GM12801 (cell line): ENCODE data around the gene DNMT3L.

Experiments
- TF ChIP-seq, protein P1 (sequence below): IDR thresholded peaks from one replicate; pipeline ENCODE4 v1.5.1; 2011; ENCODE audit warnings: control low read depth; ENCODE audit not compliant: insufficient read length; ENCODE audit errors: extremely low read depth

The DNMT3L gene

DNA sequence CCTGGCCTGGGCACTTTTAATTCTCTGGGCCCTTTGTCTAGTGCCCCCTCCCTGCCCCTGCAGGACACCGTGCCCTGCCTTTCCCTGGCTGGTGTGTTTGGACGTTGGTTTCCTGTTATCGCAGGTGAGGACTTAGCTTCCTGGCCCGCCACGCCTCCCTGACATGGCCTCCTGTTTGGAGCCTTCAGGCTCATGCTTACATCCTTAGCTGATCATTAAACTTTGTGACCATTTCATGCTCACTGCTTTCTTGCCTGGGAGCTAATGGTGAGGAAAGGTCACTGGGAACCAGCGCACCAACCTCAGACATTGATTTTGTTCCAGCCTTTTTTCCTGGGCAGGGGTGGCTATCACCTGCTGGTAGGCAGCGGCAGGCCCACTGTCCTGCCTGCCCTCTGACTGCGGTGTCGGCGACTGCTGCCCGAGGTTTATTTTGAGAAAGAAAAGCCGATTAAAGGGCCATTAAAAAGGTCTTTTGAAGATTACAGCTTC lies 41.8 kb upstream of the DNMT3L start:
- TF ChIP-seq, protein P1, sequence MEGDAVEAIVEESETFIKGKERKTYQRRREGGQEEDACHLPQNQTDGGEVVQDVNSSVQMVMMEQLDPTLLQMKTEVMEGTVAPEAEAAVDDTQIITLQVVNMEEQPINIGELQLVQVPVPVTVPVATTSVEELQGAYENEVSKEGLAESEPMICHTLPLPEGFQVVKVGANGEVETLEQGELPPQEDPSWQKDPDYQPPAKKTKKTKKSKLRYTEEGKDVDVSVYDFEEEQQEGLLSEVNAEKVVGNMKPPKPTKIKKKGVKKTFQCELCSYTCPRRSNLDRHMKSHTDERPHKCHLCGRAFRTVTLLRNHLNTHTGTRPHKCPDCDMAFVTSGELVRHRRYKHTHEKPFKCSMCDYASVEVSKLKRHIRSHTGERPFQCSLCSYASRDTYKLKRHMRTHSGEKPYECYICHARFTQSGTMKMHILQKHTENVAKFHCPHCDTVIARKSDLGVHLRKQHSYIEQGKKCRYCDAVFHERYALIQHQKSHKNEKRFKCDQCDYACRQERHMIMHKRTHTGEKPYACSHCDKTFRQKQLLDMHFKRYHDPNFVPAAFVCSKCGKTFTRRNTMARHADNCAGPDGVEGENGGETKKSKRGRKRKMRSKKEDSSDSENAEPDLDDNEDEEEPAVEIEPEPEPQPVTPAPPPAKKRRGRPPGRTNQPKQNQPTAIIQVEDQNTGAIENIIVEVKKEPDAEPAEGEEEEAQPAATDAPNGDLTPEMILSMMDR = no peak

DNA sequence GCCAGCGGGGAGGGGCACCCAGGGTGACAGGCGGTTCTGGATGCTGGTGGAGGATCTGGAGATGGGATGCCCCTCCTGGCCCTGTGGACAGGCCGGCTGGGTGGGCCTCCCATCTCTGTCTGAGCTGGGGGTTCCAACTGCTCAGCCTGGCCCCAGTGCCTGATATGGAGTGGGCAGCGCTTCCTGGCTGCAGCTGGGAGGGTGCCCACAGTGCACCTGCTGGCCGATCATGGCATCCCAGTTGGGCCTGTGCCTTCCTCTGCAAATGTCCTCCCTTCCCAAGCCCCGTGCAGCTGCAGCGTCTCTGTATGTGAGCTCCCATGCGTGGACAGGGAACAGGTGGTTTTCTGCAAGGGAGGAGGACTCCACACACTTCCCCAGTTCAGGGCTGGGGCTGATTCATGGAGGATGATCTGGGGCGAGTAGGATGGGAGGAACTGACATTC lies 40.3 kb upstream of the DNMT3L start:
- TF ChIP-seq, protein P1 = no peak

DNA sequence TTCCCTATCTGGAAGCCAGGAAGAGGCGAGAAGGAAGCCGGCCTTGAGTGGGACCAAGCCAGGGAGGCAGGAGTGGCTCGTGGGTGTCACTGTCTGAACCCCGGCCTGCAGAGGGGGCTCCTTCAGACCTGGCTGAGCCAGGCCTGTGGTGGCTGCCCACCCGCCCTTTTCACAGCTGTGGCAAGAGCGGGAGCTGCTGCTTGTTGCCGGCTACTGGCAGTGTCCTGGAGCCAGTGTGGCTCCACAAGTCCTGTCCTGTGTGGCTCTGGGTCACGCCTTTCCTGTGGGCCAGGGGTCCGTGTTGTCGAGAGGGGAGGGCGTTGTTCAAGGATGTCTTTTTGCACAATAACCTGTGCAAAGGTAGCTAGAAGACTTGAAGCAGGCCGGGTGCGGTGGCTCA lies 39.4 kb upstream of the DNMT3L start:
- TF ChIP-seq, protein P1 = no peak

DNA sequence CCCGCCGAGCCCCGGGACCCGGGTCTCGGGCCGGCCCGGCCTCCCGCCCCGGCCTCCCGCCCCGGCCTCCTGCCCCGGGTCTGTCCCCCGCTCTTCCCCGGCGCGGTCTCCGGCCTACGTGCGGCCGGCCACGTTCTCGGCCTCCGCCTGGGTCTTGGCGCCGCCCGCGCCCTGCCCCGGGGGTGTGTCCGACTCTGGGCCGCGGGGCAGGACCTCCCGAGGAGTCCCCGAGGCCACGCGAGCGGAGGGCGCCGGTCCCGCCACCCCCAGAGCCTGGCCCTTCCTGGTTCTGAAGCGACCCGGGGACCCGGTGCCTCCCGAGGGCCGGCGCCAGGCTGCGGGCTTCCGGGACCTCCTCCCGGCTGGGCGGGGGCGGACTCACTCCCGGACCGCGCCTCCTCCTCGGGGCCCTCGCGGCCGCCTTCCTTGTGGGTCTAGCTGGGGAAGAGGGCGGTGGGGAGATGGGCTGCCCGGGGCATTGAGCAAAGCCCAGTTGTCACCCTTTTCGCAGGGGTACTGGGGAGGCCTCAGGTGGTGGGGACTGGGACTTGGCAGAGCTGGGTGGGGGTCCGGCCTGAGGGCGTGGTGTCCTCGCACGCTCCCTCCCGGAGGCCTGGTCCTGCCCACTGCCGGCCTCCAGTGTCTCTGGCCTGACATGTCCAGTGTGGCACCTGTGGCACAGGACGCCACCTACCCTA lies 38.7 kb upstream of the DNMT3L start:
- TF ChIP-seq, protein P1 = no peak

DNA sequence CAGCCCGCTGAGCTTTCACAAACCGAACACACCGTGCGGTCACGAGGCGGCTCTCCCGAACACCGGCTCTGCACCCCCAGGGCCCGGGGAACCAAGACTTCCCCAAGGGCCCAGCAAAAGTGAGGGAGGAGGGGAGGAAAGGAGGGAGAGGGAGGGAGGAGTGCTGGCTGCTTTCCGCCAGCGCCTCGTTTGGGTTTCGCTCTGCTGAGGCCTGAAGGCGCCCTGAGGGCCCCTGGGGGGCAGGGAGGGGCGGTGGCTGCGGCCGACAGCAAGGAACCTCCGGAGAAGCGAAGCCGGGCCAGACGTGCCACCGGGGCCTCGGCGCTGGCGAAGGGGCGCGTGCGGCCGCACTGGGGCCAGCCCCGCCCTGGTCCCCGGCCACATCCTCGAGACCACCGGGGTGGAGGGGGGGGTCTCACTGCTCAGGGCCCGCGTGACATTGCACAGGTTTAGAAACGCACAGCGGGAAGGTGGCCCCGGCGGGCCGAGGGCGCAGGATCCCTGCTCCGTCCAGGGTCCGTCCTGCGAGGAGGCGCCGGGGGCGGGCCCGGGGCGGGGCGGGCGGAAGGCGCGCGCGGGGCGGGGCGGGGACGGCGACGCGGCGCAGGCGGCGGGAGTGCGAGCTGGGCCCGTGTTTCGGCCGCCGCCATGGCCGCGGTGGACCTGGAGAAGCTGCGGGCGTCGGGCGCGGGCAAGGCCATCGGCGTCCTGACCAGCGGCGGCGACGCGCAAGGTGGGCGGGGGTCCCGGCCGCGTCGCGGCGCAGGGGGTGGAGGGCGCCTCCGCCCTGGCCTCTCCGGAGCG lies 38.0 kb upstream of the DNMT3L start, which contains the start of gene PFKL:
TSS of gene PFKL (plus strand) at position 596 of the 804 bp plus-strand sequence. CDS start at position 649, 53 bp downstream.
- TF ChIP-seq, protein P1 = no peak

DNA sequence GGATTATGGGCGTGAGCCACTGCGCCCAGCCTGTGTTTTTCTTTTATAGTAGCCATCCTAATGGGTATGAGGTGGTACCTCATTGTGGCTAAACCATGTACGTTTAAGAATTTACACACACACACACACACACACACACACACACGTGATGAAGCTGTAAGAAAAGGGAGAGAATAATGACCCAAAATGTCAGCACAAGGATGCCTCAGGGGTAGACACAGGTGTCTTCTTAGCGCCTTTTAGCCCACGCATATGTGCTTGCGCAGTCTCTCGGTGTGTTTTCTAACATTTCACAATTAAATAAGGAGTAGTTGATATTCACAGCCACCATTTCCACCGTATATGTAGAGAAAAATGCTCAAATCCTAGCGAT lies 37.4 kb upstream of the DNMT3L start:
- TF ChIP-seq, protein P1 = no peak

DNA sequence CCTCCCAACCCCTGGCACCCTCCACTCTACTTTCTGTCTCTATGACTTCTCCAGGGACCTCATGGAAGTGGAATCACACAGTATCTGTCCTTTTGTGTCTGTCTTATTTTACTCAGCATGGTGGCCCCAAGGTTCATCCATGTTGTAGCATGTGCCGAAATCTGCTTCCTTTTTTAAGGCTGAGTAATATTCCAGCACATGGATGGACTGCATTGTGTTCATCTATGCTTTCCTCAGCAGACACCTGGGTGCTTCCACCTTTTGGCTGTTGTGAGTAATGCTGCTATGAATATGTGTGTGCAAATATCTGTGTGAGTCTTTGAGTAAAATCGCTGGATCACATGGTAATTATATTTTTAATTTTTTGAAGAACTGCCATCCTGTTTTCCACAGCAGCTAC lies 36.6 kb upstream of the DNMT3L start:
- TF ChIP-seq, protein P1 = no peak
